Endothelial cell of umbilical vein (primary cell): ENCODE data around the gene GUCY2D. TPM values are rescaled to one million over a fixed set of nuclear protein-coding genes. Genes with fewer than 3 reads are reported as not detected.

Experiments
- BruUV-seq: library from RNA; stranded (reverse); fragments of 400-500 nt; replicated peaks from 2 replicates; lab custom pipeline; 2021; lab: Mats Ljungman, UMichigan
- CTCF ChIA-PET: fragments of 300-600, 350-600 bp; sonication (Branson Sonifier 250); formaldehyde crosslinking; loops from one replicate; lab custom pipeline; 2021; ENCODE audit warnings: antibody characterized with exemption, inconsistent platforms; lab: Charles Lee
- POLR2A ChIA-PET: fragments of 300-600, 350-600 bp; sonication (Branson Sonifier 250); formaldehyde crosslinking; loops from one replicate; lab custom pipeline; 2021; ENCODE audit warnings: antibody characterized with exemption, inconsistent platforms; lab: Charles Lee
- DNase-seq: peaks from one replicate; pipeline ENCODE4 v3.0.0-alpha.2; 2011; ENCODE audit warnings: low read depth, low spot score
- FAIRE-seq: peaks from 2 replicates; lab custom pipeline; 2011; peaks lifted over from hg19 to GRCh38; lab: Jason Lieb, UNC
- H2AFZ ChIP-seq: 2 replicates; pipeline ENCODE4 v1.6.0; 2012; ENCODE audit warnings: low read depth, low read length, control low read depth, inconsistent platforms
- H3K27ac ChIP-seq: 2 replicates; pipeline ENCODE4 v1.5.1; 2011; ENCODE audit warnings: low read depth, mild to moderate bottlenecking, control low read depth, low read length, moderate library complexity; ENCODE audit not compliant: insufficient read depth
- H3K27me3 ChIP-seq, 2 experiments: 2 replicates each; pipeline versions ENCODE4 v1.6.0 to v1.6.1; 2011; ENCODE audit warnings: low read length in 2 of 2, mixed read lengths in 1 of 2; ENCODE audit not compliant: control insufficient read depth in 2 of 2, insufficient read depth in 2 of 2
- H3K36me3 ChIP-seq, 2 experiments: 2 replicates in 1 of 2; 3 replicates in 1 of 2; pipeline ENCODE4 v1.5.1; 2011; ENCODE audit warnings: low read length in 2 of 2, mild to moderate bottlenecking in 1 of 2, moderate library complexity in 1 of 2; ENCODE audit not compliant: control insufficient read depth in 2 of 2, insufficient read depth in 2 of 2; ENCODE audit errors: extremely low read depth in 1 of 2
- H3K4me1 ChIP-seq: 3 replicates; pipeline ENCODE4 v1.5.1; 2011; ENCODE audit warnings: mild to moderate bottlenecking, low read length; ENCODE audit not compliant: control insufficient read depth, insufficient read depth; ENCODE audit errors: extremely low read depth
- H3K4me2 ChIP-seq: 2 replicates; pipeline ENCODE4 v1.6.1; 2011; ENCODE audit warnings: low read length, control low read depth, mixed read lengths; ENCODE audit not compliant: insufficient read depth
- H3K4me3 ChIP-seq, 3 experiments: fragments of 200-600 bp in 1 of 3; sonication (generic), shearing (Covaris generic) in 1 of 3; replicated peaks in 1 of 3; 2 replicates each; pipeline ENCODE4 v1.5.1; 2011 to 2016; ENCODE audit warnings: control low read depth in 3 of 3, low read length in 3 of 3, mild to moderate bottlenecking in 2 of 3, inconsistent platforms in 1 of 3, low read depth in 1 of 3, moderate library complexity in 1 of 3; ENCODE audit not compliant: insufficient read depth in 1 of 3
- H3K79me2 ChIP-seq: 2 replicates; pipeline ENCODE4 v1.6.0; 2012; ENCODE audit warnings: low read length, inconsistent platforms; ENCODE audit not compliant: control insufficient read depth, insufficient read depth
- H3K9ac ChIP-seq: replicated peaks from 2 replicates; pipeline ENCODE3; 2011; ENCODE audit warnings: low read length, control low read depth; ENCODE audit not compliant: insufficient read depth; ENCODE audit errors: extremely low read depth
- H3K9me1 ChIP-seq: replicated peaks from 3 replicates; pipeline ENCODE4 v1.6.0; 2011; ENCODE audit warnings: mild to moderate bottlenecking, low read length; ENCODE audit not compliant: control insufficient read depth, insufficient read depth; ENCODE audit errors: extremely low read depth
- H3K9me3 ChIP-seq: replicated peaks from 2 replicates; pipeline ENCODE4 v1.5.1; 2012; ENCODE audit warnings: low read length, inconsistent platforms; ENCODE audit not compliant: control insufficient read depth, insufficient read depth
- H4K20me1 ChIP-seq: replicated peaks from 2 replicates; pipeline ENCODE3; 2011; ENCODE audit warnings: mild to moderate bottlenecking, low read length; ENCODE audit not compliant: control insufficient read depth, insufficient read depth; ENCODE audit errors: extremely low read depth
- CTCF ChIP-seq, 2 donors: IDR thresholded peaks; 1 replicate in 1 of 2; 2 replicates in 1 of 2; pipeline ENCODE4 v1.5.1; 2011; ENCODE audit warnings: low read length in 2 of 2, mild to moderate bottlenecking in 2 of 2, moderate library complexity in 2 of 2, control low read depth in 1 of 2, inconsistent platforms in 1 of 2, low read depth in 1 of 2; ENCODE audit not compliant: insufficient read depth in 1 of 2; ENCODE audit errors: extremely low read depth in 1 of 2
- EZH2 ChIP-seq: IDR thresholded peaks from 2 replicates; pipeline ENCODE4 v1.6.1; 2012; ENCODE audit warnings: borderline replicate concordance, low read depth, mild to moderate bottlenecking, moderate library complexity, low read length, inconsistent platforms; ENCODE audit not compliant: severe bottlenecking
- FOS ChIP-seq: IDR thresholded peaks from 2 replicates; pipeline ENCODE4 v1.6.1; 2011; ENCODE audit warnings: mild to moderate bottlenecking, low read length, moderate library complexity, borderline replicate concordance; ENCODE audit not compliant: insufficient read depth
- GATA2 ChIP-seq: IDR thresholded peaks from 2 replicates; pipeline ENCODE4 v1.7.0; 2011; ENCODE audit warnings: low read depth, mild to moderate bottlenecking, moderate library complexity, mixed read lengths, low read length; ENCODE audit not compliant: insufficient read length, insufficient read depth
- JUN ChIP-seq: IDR thresholded peaks from 2 replicates; pipeline ENCODE4 v1.6.1; 2011; ENCODE audit warnings: borderline replicate concordance, low read depth; ENCODE audit not compliant: insufficient read length, insufficient read depth
- MAX ChIP-seq: IDR thresholded peaks from 2 replicates; pipeline ENCODE4 v1.6.1; 2011; ENCODE audit not compliant: insufficient read depth, insufficient read length
- MYC ChIP-seq: IDR thresholded peaks from one replicate; pipeline ENCODE4 v1.6.1; 2011; ENCODE audit warnings: mild to moderate bottlenecking, low read depth, low read length
- POLR2A ChIP-seq: IDR thresholded peaks from 2 replicates; pipeline ENCODE4 v1.6.1; 2012; ENCODE audit warnings: low read depth, mild to moderate bottlenecking, control low read depth, low read length
- POLR2AphosphoS5 ChIP-seq: IDR thresholded peaks from 2 replicates; pipeline ENCODE4 v1.6.1; 2012; ENCODE audit warnings: low read depth, mild to moderate bottlenecking, control low read depth, low read length, moderate library complexity; ENCODE audit not compliant: insufficient read depth
- dilution Hi-C: fragments of 300-500 bp; cut with MboI; formaldehyde crosslinking; loops from one replicate; pipeline ENCODE4 v1.15.0; 2019; ENCODE audit warnings: low sequenced_read_pairs; ENCODE audit not compliant: extremely low pct_ligation_motif_present
- intact Hi-C: fragments of 100-400 bp; cut with micrococcal nuclease; formaldehyde crosslinking; loops from one replicate; pipeline ENCODE4 v1.10.0; 2022
- polyA plus RNA-seq, 4 experiments: library from polyadenylated mRNA; depleted of rRNA in 3 of 4; stranded (reverse) in 3 of 4; unstranded in 1 of 4; fragments of >200 nt; gene quantifications; 2 replicates each; pipeline versions ENCODE4 v1.2.1 to v1.2.3, GENCODE V29; 2011 to 2012; ENCODE audit warnings: missing spikeins in 1 of 4
- total RNA-seq: library from RNA; stranded (reverse); gene quantifications from 2 replicates; pipeline ENCODE4 v1.2.3, GENCODE V29; 2021

GUCY2D gene
- total and polyA plus RNA-seq, 2 donors (not counting 3 experiments of a cell fraction or from before 2014, with no cell fraction given): not detected

GRCh38 chr17:8005967-8006730 is 3.7 kb downstream of the GUCY2D start:
- CTCF ChIA-PET: interaction anchor here (1.3 to 2.5 kb wide), 2 partner anchors 16 kb away, joined by 3 to 10 read pairs; no protein-coding TSS in a partner anchor
- Histone ChIP-seq H3K79me2 (no peaks in the 10 kb centered on the region), H3K9me1 (no peaks in the 10 kb centered on the region), H3K4me2 (no peak overlapping the region), H3K4me1 (no peaks in the 10 kb centered on the region), H3K36me3 (no peaks in the 10 kb centered on the region), H3K4me3 (no peak overlapping the region), H4K20me1 (no peaks in the 10 kb centered on the region), H2AFZ (no peak overlapping the region), H3K27me3 (peaks cover 38 to 43% of the 10 kb centered on the region in 2 experiments), H3K9me3 (no peaks in the 10 kb centered on the region), H3K27ac (no peak overlapping the region), H3K9ac (no peak overlapping the region)
- BruUV-seq: no TSS peak
- no peak for TF ChIP-seq GATA2
- no peak for TF ChIP-seq FOS
- TF ChIP-seq POLR2AphosphoS5: no peak
- TF ChIP-seq MAX: no peak
- no peak for TF ChIP-seq MYC
- no peak for TF ChIP-seq CTCF (IDR thresholded peaks at IDR 0.05; ENCODE audit: extremely low read depth in 1 of 2, insufficient read depth in 1 of 2, low read depth in 1 of 2, low read length in 2 of 2)
- TF ChIP-seq JUN: no peak
- no peak for TF ChIP-seq POLR2A
- TF ChIP-seq EZH2: no peak
- intact Hi-C loops (no loop called here), dilution Hi-C loops (no loop called here)
- no peak for FAIRE-seq
- DNase-seq: no peak
- POLR2A ChIA-PET: no interaction called here
